OCI-LY7 (cell line): Measurements from ENCODE around the gene DLX4. TPM values are rescaled to one million over a fixed set of nuclear protein-coding genes. Genes with fewer than 3 reads are reported as not detected.

Experiments
- BruUV-seq: library from RNA; stranded (reverse); fragments of 400-500 nt; replicated peaks from 2 replicates; lab custom pipeline; 2021; lab: Mats Ljungman, UMichigan
- CTCF ChIA-PET: fragments of 300-600 bp; sonication (Branson Sonifier 250); formaldehyde crosslinking; loops from one replicate; lab custom pipeline; 2022; ENCODE audit warnings: antibody characterized with exemption; ENCODE audit not compliant: unreplicated experiment; lab: Charles Lee
- POLR2A ChIA-PET: fragments of 300-600 bp; sonication (Branson Sonifier 250); formaldehyde crosslinking; loops from one replicate; lab custom pipeline; 2022; ENCODE audit warnings: antibody characterized with exemption; lab: Charles Lee
- DNase-seq: peaks from one replicate; pipeline ENCODE4 v3.0.0-alpha.2; 2015; ENCODE audit warnings: low spot score
- H2AFZ ChIP-seq: fragments of 200-600 bp; sonication (generic), shearing (Covaris generic); 2 replicates; pipeline ENCODE4 v1.6.1; 2014; ENCODE audit warnings: mild to moderate bottlenecking, antibody characterized with exemption, low read length, moderate library complexity
- H3K27ac ChIP-seq: fragments of 200-600 bp; sonication (generic); 2 replicates; pipeline ENCODE4 v1.5.1; 2014; ENCODE audit warnings: mixed run types, low read depth, mild to moderate bottlenecking, moderate library complexity, low read length, inconsistent platforms; ENCODE audit not compliant: poor library complexity, severe bottlenecking
- H3K36me3 ChIP-seq: fragments of 200-600 bp; sonication (generic); 2 replicates; pipeline ENCODE4 v1.6.1; 2014; ENCODE audit warnings: mild to moderate bottlenecking, antibody characterized with exemption, low read length, moderate library complexity, mixed read lengths; ENCODE audit not compliant: insufficient read depth
- H3K4me1 ChIP-seq: fragments of 200-600 bp; sonication (generic); 2 replicates; pipeline ENCODE4 v1.5.1; 2014; ENCODE audit warnings: mild to moderate bottlenecking, low read length; ENCODE audit not compliant: insufficient read depth, poor library complexity, severe bottlenecking
- H3K4me2 ChIP-seq: fragments of 200-600 bp; sonication (generic); 2 replicates; pipeline ENCODE4 v1.6.1; 2014; ENCODE audit warnings: mild to moderate bottlenecking, low read length
- H3K4me3 ChIP-seq: fragments of 200-600 bp; sonication (generic); 2 replicates; pipeline ENCODE4 v1.5.1; 2014; ENCODE audit warnings: mild to moderate bottlenecking, low read depth, low read length; ENCODE audit not compliant: poor library complexity, severe bottlenecking
- H3K79me2 ChIP-seq: fragments of 200-600 bp; sonication (generic); 2 replicates; pipeline ENCODE4 v1.6.1; 2016; ENCODE audit warnings: low read depth, mild to moderate bottlenecking, low read length, moderate library complexity, mixed read lengths; ENCODE audit not compliant: insufficient read depth
- H3K9me2 ChIP-seq: fragments of 200-600 bp; sonication (generic); 2 replicates; pipeline ENCODE4 v1.6.1; 2016; ENCODE audit warnings: mild to moderate bottlenecking, low read length, mixed read lengths; ENCODE audit not compliant: insufficient read depth
- H3K9me3 ChIP-seq: fragments of 200-600 bp; sonication (generic); 2 replicates; pipeline ENCODE4 v1.6.1; 2014; ENCODE audit warnings: mild to moderate bottlenecking, mixed run types, low read length, mixed read lengths
- H4K20me1 ChIP-seq: fragments of 200-600 bp; sonication (generic); 2 replicates; pipeline ENCODE4 v1.6.1; 2014; ENCODE audit warnings: mild to moderate bottlenecking, antibody characterized with exemption, low read length, moderate library complexity, mixed read lengths; ENCODE audit not compliant: insufficient read depth
- CTCF ChIP-seq: fragments of 200-600 bp; sonication (generic); conservative IDR thresholded peaks from 2 replicates; pipeline ENCODE4 v1.5.1; 2014; ENCODE audit warnings: mild to moderate bottlenecking, antibody characterized with exemption, low read length, moderate library complexity, mixed read lengths
- EZH2phosphoT487 ChIP-seq: fragments of 200-600 bp; sonication (generic); IDR thresholded peaks from 2 replicates; pipeline ENCODE4 v1.6.1; 2018; ENCODE audit warnings: low read depth, borderline replicate concordance, mild to moderate bottlenecking, mixed run types, antibody characterized with exemption, low read length, moderate library complexity, mixed read lengths
- intact Hi-C: fragments of 100-400 bp; cut with micrococcal nuclease; formaldehyde crosslinking; loops from one replicate; pipeline ENCODE4 v1.10.0; 2022; ENCODE audit not compliant: unreplicated experiment
- total RNA-seq, 2 experiments: library from RNA; depleted of rRNA in 1 of 2; stranded (reverse); fragments of >200 nt in 1 of 2; shearing (Covaris generic) in 1 of 2; gene quantifications; 2 replicates each; pipeline ENCODE4 v1.2.3, GENCODE V29; 2014 to 2022

Gene DLX4
- total RNA-seq, 2 experiments from 2014 or later = 0.27 to 0.47 TPM

- Histone ChIP-seq H3K79me2 (no peaks in the 10 kb centered on the region), H3K4me3 (no peak overlapping the region), H4K20me1 (no peaks in the 10 kb centered on the region), H3K9me3 (no peaks in the 10 kb centered on the region), H3K27ac (no peak overlapping the region), H3K4me1 (no peaks in the 10 kb centered on the region), H3K4me2 (no peak overlapping the region), H3K9me2 (no peaks in the 10 kb centered on the region), H3K36me3 (no peaks in the 10 kb centered on the region), H2AFZ (no peak overlapping the region)
- no peak for TF ChIP-seq EZH2phosphoT487
- ChIA-PET POLR2A (no interaction called here), CTCF (no interaction called here)
- no TSS peak for BruUV-seq
- DNase-seq = no peak
- intact Hi-C loops = no loop called here
Measured at GRCh38 chr17:49962599-49963308, 6.2 kb upstream of the DLX4 start.

GRCh38 chr17:49963309-49963625 is 5.7 kb upstream of the DLX4 start:
- no peak for DNase-seq
- TF ChIP-seq EZH2phosphoT487 = no peak
- no peak for TF ChIP-seq CTCF
- Histone ChIP-seq H2AFZ (no peak overlapping the region), H3K36me3 (no peaks in the 10 kb centered on the region), H3K4me3 (no peak overlapping the region), H3K9me2 (no peaks in the 10 kb centered on the region), H3K4me1 (peaks cover 3% of the 10 kb centered on the region), H3K27ac (no peak overlapping the region), H4K20me1 (no peaks in the 10 kb centered on the region), H3K79me2 (no peaks in the 10 kb centered on the region), H3K4me2 (no peak overlapping the region), H3K9me3 (no peaks in the 10 kb centered on the region)
- POLR2A ChIA-PET = no interaction called here
- BruUV-seq = no TSS peak
- CTCF ChIA-PET = no interaction called here
- intact Hi-C loops = no loop called here

- Histone ChIP-seq H3K4me3 (no peak overlapping the region), H3K79me2 (no peaks in the 10 kb centered on the region), H3K36me3 (no peaks in the 10 kb centered on the region), H3K9me3 (no peaks in the 10 kb centered on the region), H3K27ac (no peak overlapping the region), H3K9me2 (no peaks in the 10 kb centered on the region), H3K4me2 (no peak overlapping the region), H4K20me1 (no peaks in the 10 kb centered on the region), H2AFZ (no peak overlapping the region), H3K4me1 (peaks cover 4% of the 10 kb centered on the region)
- ChIA-PET CTCF (no interaction called here), POLR2A (no interaction called here)
- no peak for DNase-seq
- intact Hi-C loops = no loop called here
- TF ChIP-seq EZH2phosphoT487 (no peak), CTCF (no peak)
- no TSS peak for BruUV-seq
Measured at GRCh38 chr17:49963626-49964302, 5.2 kb upstream of the DLX4 start.
